Heart right ventricle (tissue), 16 donors: ENCODE results near the gene NPHP3. TPM values are rescaled to one million over a fixed set of nuclear protein-coding genes. Genes with fewer than 3 reads are reported as not detected.
A peak's percentile ranks its signal among the peaks of the same experiment; 100 is the strongest.

Experiments
- ATAC-seq, 8 donors: fragments of 200-7000 bp; cut with Tn5 transposase; one replicate each; pipeline ENCODE4 v1.9.1; 2020; ENCODE audit warnings: mild to moderate bottlenecking in 8 of 8, moderate library complexity in 8 of 8, moderate number of reproducible peaks in 1 of 8
- DNase-seq, 2 donors: peaks; one replicate each; pipeline ENCODE4 v3.0.0-alpha.2; 2020
- H3K27ac ChIP-seq, 10 donors: fragments of 200-600 bp; sonication (generic) in 2 of 10; one replicate each; pipeline versions ENCODE4 v1.5.0 to v1.8.0; 2020 to 2022; ENCODE audit warnings: mild to moderate bottlenecking in 3 of 10
- H3K27me3 ChIP-seq, 7 donors: fragments of 200-600 bp; one replicate each; pipeline ENCODE4 v1.8.0; 2021 to 2022; ENCODE audit warnings: mild to moderate bottlenecking in 2 of 7
- H3K36me3 ChIP-seq, 9 donors: fragments of 200-600 bp; sonication (generic) in 1 of 9; one replicate each; pipeline versions ENCODE4 v1.5.0 to v1.8.0; 2020 to 2022; ENCODE audit warnings: mild to moderate bottlenecking in 2 of 9
- H3K4me1 ChIP-seq, 9 donors: fragments of 200-600 bp; sonication (generic) in 1 of 9; one replicate each; pipeline versions ENCODE4 v1.5.0 to v1.8.0; 2020 to 2022; ENCODE audit warnings: mild to moderate bottlenecking in 4 of 9
- H3K4me3 ChIP-seq, 10 donors: fragments of 200-600 bp; sonication (generic) in 2 of 10; one replicate each; pipeline versions ENCODE4 v1.5.0 to v1.8.0; 2020 to 2022; ENCODE audit warnings: mild to moderate bottlenecking in 7 of 10, moderate library complexity in 2 of 10
- H3K9me3 ChIP-seq, 11 donors: fragments of 200-600 bp in 10 of 11; sonication (generic) in 2 of 11; one replicate each; pipeline versions ENCODE4 v1.5.0 to v1.8.0; 2013 to 2022; ENCODE audit warnings: mild to moderate bottlenecking in 2 of 11, control low read depth in 1 of 11, moderate library complexity in 1 of 11
- WGBS, 2 donors: extraction: QIAGEN DNeasy Blood & Tissue Kit; methylation state at CpG; one replicate each; pipeline ENCODE4 v1.1.7; 2013; ENCODE audit warnings: inconsistent platforms in 1 of 2; 5-methylcytosine and 5-hydroxymethylcytosine counted together
- intact Hi-C, 10 donors: fragments of 100-400 bp; cut with DNase I; formaldehyde crosslinking; loops; one replicate each; pipeline versions ENCODE4 v1.11.1 to v1.14.2; 2022
- polyA plus RNA-seq, 2 donors: library from polyadenylated mRNA; stranded (reverse); fragments of 200-250 nt; gene quantifications; one replicate each; pipeline ENCODE4 v1.2.3, GENCODE V29; 2013
- total RNA-seq, 10 donors: library from RNA; stranded (reverse); fragmentation: NEBNext Ultra II Directional in 3 of 10; extraction: Animal tissue kit (Norgen Biotek cat#: 25700) in 3 of 10; gene quantifications; one replicate each; pipeline versions ENCODE4 v1.2.1 to v1.2.4, GENCODE V29; 2021 to 2023
- TF ChIP-seq, protein P1 (sequence below), 9 donors: fragments of 200-600 bp; sonication (generic) in 2 of 9; IDR thresholded peaks; one replicate each; pipeline versions ENCODE4 v1.5.0 to v1.8.0; 2021 to 2022; ENCODE audit warnings: antibody characterized with exemption in 9 of 9, mild to moderate bottlenecking in 5 of 9, moderate library complexity in 1 of 9
- donor health status: Arrhythmogenic right ventricular cardiomyopathy.
- donor health status: ischemic (EF 13 %, LVEDD 7.1; RV severe dilation, severe dysfunction).
- donor health status: healthy with polysubstance abuse.
- donor health status: DM: no; HTN: yes; CAD: no.
- donor health status: DM: no; HTN: no; CAD: no.
- donor health status: ischemic (EF 25% LVEDD 6.9; RV normal size, moderate dysfunction).
- donor health status: ischemic (EF 25% LVEDD 5.7; RV mildly dilated, moderate dysfunction).
- donor health status: healthy.
- donor health status: DM: yes; HTN: yes; CAD: no.
- donor health status: Ischemic cardiomyopathy.
- donor health status: ischemic (EF 35%, LVEDD 5.7; RV mildly dilated, moderate dysfunction).
- donor health status: nonischemic (EF 11% LVEDD 7.7; RV severe dilation, severe dysfunction).
- donor health status: DM: yes; HTN: yes; CAD: no.
- donor health status: PGD.
- donor health status: ischemic (EF 29% LVEDD 5.4; RV normal size, mild dysfunction).
- donor health status: nonischemic (EF 23%, LVEDD 6.1; RV moderate dilation, normal function).

Gene NPHP3
- total and polyA plus RNA-seq, 12 donors, result 3.8 to 21.3 (median 10.2) TPM

DNA sequence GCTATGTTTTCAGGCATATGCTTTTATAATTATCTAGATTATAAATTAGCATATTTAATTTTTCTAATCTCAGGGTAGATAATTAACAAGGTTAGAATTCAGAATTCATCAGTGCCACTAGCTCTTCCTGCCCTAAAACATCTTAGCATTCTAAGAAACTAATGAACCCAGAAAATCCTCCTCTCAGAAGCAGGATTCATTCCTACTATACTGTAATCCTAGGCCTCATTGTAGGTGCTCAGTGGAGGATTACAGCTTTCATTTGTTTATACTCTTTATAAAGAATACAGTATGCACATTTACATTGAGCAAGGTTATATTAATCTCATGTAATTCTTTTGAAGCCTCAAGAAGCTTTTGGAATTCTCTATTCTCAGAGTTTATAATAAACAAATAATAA lies 83.5 kb downstream of the NPHP3 start:
- H3K4me1 ChIP-seq, result peaks cover 0 to 8% (median 0%) of the 10 kb centered on the region in 9 donors
- ATAC-seq, result no peak
- no peaks in the 10 kb centered on the region for H3K9me3 ChIP-seq
- TF ChIP-seq, protein P1, sequence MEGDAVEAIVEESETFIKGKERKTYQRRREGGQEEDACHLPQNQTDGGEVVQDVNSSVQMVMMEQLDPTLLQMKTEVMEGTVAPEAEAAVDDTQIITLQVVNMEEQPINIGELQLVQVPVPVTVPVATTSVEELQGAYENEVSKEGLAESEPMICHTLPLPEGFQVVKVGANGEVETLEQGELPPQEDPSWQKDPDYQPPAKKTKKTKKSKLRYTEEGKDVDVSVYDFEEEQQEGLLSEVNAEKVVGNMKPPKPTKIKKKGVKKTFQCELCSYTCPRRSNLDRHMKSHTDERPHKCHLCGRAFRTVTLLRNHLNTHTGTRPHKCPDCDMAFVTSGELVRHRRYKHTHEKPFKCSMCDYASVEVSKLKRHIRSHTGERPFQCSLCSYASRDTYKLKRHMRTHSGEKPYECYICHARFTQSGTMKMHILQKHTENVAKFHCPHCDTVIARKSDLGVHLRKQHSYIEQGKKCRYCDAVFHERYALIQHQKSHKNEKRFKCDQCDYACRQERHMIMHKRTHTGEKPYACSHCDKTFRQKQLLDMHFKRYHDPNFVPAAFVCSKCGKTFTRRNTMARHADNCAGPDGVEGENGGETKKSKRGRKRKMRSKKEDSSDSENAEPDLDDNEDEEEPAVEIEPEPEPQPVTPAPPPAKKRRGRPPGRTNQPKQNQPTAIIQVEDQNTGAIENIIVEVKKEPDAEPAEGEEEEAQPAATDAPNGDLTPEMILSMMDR (IDR thresholded peaks at IDR 0.05), result no peak
- H3K36me3 ChIP-seq, result peaks cover 0 to 76% (median 9%) of the 10 kb centered on the region in 9 donors
- no peak for DNase-seq
- H3K27me3 ChIP-seq, result no peaks in the 10 kb centered on the region
- no peak overlapping the region for H3K27ac ChIP-seq
- intact Hi-C loops, result no loop called here
- no peak overlapping the region for H3K4me3 ChIP-seq

- DNase-seq, result no peak
- no peaks in the 10 kb centered on the region for H3K27me3 ChIP-seq
- intact Hi-C loops, result no loop called here
- ATAC-seq, result no peak
- no peak overlapping the region for H3K4me3 ChIP-seq
- H3K9me3 ChIP-seq, result no peaks in the 10 kb centered on the region
- peaks cover 0 to 8% (median 0%) of the 10 kb centered on the region in 9 donors for H3K4me1 ChIP-seq
- peaks cover 0 to 72% (median 9%) of the 10 kb centered on the region in 9 donors for H3K36me3 ChIP-seq
- TF ChIP-seq, protein P1 (IDR thresholded peaks at IDR 0.05), result no peak
- WGBS, 2 donors, result 52 to 72% methylated on average over 1 of the region's 1 CpG
- H3K27ac ChIP-seq, result no peak overlapping the region
These were observed 84.6 kb downstream of the NPHP3 start for GRCh38 chr3:132637590-132637989.

DNA sequence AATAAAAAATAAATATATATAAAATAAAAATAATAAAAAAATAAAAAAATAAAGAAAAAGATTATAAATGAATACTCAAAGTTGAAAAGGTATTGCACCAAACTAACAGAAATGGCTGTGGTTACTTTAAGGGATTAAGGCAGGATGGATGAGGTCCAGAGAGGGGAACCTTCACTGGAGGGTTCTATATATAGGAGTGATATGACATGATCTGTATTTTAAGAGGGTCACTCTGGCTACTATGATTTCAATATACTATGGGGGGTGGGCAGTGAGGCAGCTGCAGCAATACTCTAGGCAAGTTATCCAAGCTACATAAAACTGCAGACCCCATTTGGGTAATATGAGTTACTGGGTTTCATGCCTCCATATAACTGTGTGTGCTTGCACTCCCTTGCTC lies 87.2 kb downstream of the NPHP3 start:
- Histone ChIP-seq H3K4me1 (peaks cover 0 to 8% (median 0%) of the 10 kb centered on the region in 9 donors), H3K27me3 (no peaks in the 10 kb centered on the region), H3K27ac (peak overlapping the region in 2 of 10 donors; percentile 38 to 44), H3K36me3 (peaks cover 0 to 73% (median 9%) of the 10 kb centered on the region in 9 donors), H3K9me3 (no peaks in the 10 kb centered on the region), H3K4me3 (no peak overlapping the region)
- ATAC-seq (peak; percentile 63 to 96 (median 84)), DNase-seq (no peak)
- TF ChIP-seq, protein P1 (IDR thresholded peaks at IDR 0.05), result no peak
- intact Hi-C loops, result loop anchor here in 1 of 10 donors (2.0 kb wide), 1 partner anchor 100 kb away; no protein-coding TSS in a partner anchor

Other genes starting within 250 kb of the NPHP3 start
- 1 to 10 TPM in 8 of 10 donors, under 1 TPM in 2; 0.47 to 3.4 (median 2.0) TPM for gene ACKR4, start 125.1 kb downstream of the NPHP3 start, total RNA-seq
- 1 to 10 TPM in 1 of 2 donors, under 1 TPM in 1; 0.78 to 3.6 TPM for gene ACKR4, start 125.1 kb downstream of the NPHP3 start, polyA plus RNA-seq
- 10 to 100 TPM; 11.8 to 31.2 (median 22.2) TPM for gene ACAD11, start 62.6 kb downstream of the NPHP3 start, total RNA-seq
- gene ACAD11, start 62.6 kb downstream of the NPHP3 start, polyA plus RNA-seq, result 10 to 100 TPM in 1 of 2 donors, 1 to 10 TPM in 1; 7.6 to 30.6 TPM
- gene UBA5, start 62.1 kb downstream of the NPHP3 start, total RNA-seq, result 10 to 100 TPM; 29.8 to 42.2 (median 37.6) TPM
- gene UBA5, start 62.1 kb downstream of the NPHP3 start, polyA plus RNA-seq, result 10 to 100 TPM; 31.1 to 43.1 TPM